Bronchial epithelial cell (primary cell): ENCODE results near the gene GBP6. TPM values are rescaled to one million over a fixed set of nuclear protein-coding genes. Genes with fewer than 3 reads are reported as not detected.

Experiments
- DNase-seq: peaks from one replicate; pipeline ENCODE4 v3.0.0-alpha.2; 2010; ENCODE audit warnings: low read depth
- FAIRE-seq: peaks from 2 replicates; lab custom pipeline; 2011; peaks lifted over from hg19 to GRCh38; lab: Jason Lieb, UNC
- H3K27me3 ChIP-seq: 2 replicates; pipeline ENCODE4 v1.5.1; 2011; ENCODE audit warnings: low read length; ENCODE audit not compliant: control insufficient read depth, insufficient read depth
- H3K36me3 ChIP-seq: 2 replicates; pipeline ENCODE4 v1.5.1; 2011; ENCODE audit warnings: low read length; ENCODE audit not compliant: control insufficient read depth, insufficient read depth
- H3K4me3 ChIP-seq: 2 replicates; pipeline ENCODE4 v1.5.1; 2011; ENCODE audit warnings: mild to moderate bottlenecking, low read depth, low read length, control low read depth
- CTCF ChIP-seq: IDR thresholded peaks from 2 replicates; pipeline ENCODE4 v1.5.1; 2011; ENCODE audit warnings: mild to moderate bottlenecking, moderate library complexity, low read length, control low read depth, inconsistent platforms; ENCODE audit not compliant: insufficient read depth, severe bottlenecking
- total RNA-seq: library from RNA; depleted of rRNA; stranded (reverse); fragments of >200 nt; gene quantifications from 2 replicates; pipeline ENCODE4 v1.2.1, GENCODE V29; 2014

GBP6 gene
- total RNA-seq, 1 donor from 2014 or later = 12.4 TPM

GRCh38 chr1:89378001-89378400 lies 14.1 kb downstream of the GBP6 start:
- DNase-seq = no peak
- Histone ChIP-seq H3K27me3 (no peaks in the 10 kb centered on the region), H3K36me3 (peaks cover 8% of the 10 kb centered on the region), H3K4me3 (no peak overlapping the region)
- no peak for TF ChIP-seq CTCF
- FAIRE-seq = no peak

- no peaks in the 10 kb centered on the region for H3K27me3 ChIP-seq
- no peak overlapping the region for H3K4me3 ChIP-seq
- no peak for TF ChIP-seq CTCF
- FAIRE-seq (no peak), DNase-seq (no peak)
- H3K36me3 ChIP-seq = peaks cover 13% of the 10 kb centered on the region
Measured at GRCh38 chr1:89381618-89382017, 17.8 kb downstream of the GBP6 start.

- DNase-seq (no peak), FAIRE-seq (no peak)
- Histone ChIP-seq H3K4me3 (no peak overlapping the region), H3K27me3 (no peaks in the 10 kb centered on the region), H3K36me3 (peaks cover 13% of the 10 kb centered on the region)
- TF ChIP-seq CTCF = no peak
Measured at GRCh38 chr1:89382479-89382878, 18.6 kb downstream of the GBP6 start.

- DNase-seq (no peak), FAIRE-seq (no peak)
- Histone ChIP-seq H3K36me3 (peaks cover 12% of the 10 kb centered on the region), H3K27me3 (no peaks in the 10 kb centered on the region), H3K4me3 (no peak overlapping the region)
- no peak for TF ChIP-seq CTCF
Measured at GRCh38 chr1:89383185-89383584, 19.3 kb downstream of the GBP6 start.

- H3K4me3 ChIP-seq = no peak overlapping the region
- FAIRE-seq (no peak), DNase-seq (no peak)
- H3K27me3 ChIP-seq = no peaks in the 10 kb centered on the region
- no peak for TF ChIP-seq CTCF
- no peaks in the 10 kb centered on the region for H3K36me3 ChIP-seq
Measured at GRCh38 chr1:89390707-89391106, 26.8 kb downstream of the GBP6 start.

GRCh38 chr1:89391686-89392085 lies 27.8 kb downstream of the GBP6 start:
- no peak for TF ChIP-seq CTCF
- Histone ChIP-seq H3K27me3 (no peaks in the 10 kb centered on the region), H3K36me3 (no peaks in the 10 kb centered on the region), H3K4me3 (no peak overlapping the region)
- no peak for FAIRE-seq
- DNase-seq = no peak
